HG02943 (cell line): ENCODE results near the gene WASHC2A.
"Not testable (repeated sequence)": the region's sequence is repeated elsewhere in the genome, so short reads cannot be mapped to it uniquely, and the experiment has no call there.

ENCODE experiments used
- ATAC-seq: cut with Tn5 transposase; IDR thresholded peaks from one replicate; pipeline ENCODE4 v1.9.1; 2021; ENCODE audit warnings: mild to moderate bottlenecking, low read depth, moderate library complexity; ENCODE audit not compliant: unreplicated experiment

The WASHC2A gene

GRCh38 chr10:50132322-50132721 is 64.6 kb downstream of the WASHC2A start:
- not testable (repeated sequence) for ATAC-seq

GRCh38 chr10:50132841-50133240 is 65.1 kb downstream of the WASHC2A start:
- ATAC-seq, result not testable (repeated sequence)

- not testable (repeated sequence) for ATAC-seq
Observed at GRCh38 chr10:50143512-50144174, 75.9 kb downstream of the WASHC2A start.

GRCh38 chr10:50145575-50145974 is 77.8 kb downstream of the WASHC2A start:
- ATAC-seq, result not testable (repeated sequence)

GRCh38 chr10:50152792-50153272 is 85.1 kb downstream of the WASHC2A start:
- no peak for ATAC-seq

- ATAC-seq, result not testable (repeated sequence)
Observed at GRCh38 chr10:50157868-50158267, 90.1 kb downstream of the WASHC2A start.

- not testable (repeated sequence) for ATAC-seq
Observed at GRCh38 chr10:50159856-50160255, 92.1 kb downstream of the WASHC2A start.

GRCh38 chr10:50165038-50165437 is 97.3 kb downstream of the WASHC2A start:
- not testable (repeated sequence) for ATAC-seq

- not testable (repeated sequence) for ATAC-seq
Observed at GRCh38 chr10:50167833-50168232, 100.1 kb downstream of the WASHC2A start.

GRCh38 chr10:50169506-50169905 is 101.8 kb downstream of the WASHC2A start:
- ATAC-seq, result not testable (repeated sequence)

- not testable (repeated sequence) for ATAC-seq
Observed at GRCh38 chr10:50174788-50175525, 107.2 kb downstream of the WASHC2A start.
